Fibroblast of gingiva (primary cell): ENCODE measurements around the gene ATL1.
A peak's percentile ranks its signal among the peaks of the same experiment; 100 is the strongest.
"Not testable (repeated sequence)": the region's sequence is repeated elsewhere in the genome, so short reads cannot be mapped to it uniquely, and the experiment has no call there.

Experiments used
- DNase-seq: peaks from one replicate; pipeline ENCODE4 v3.0.0-alpha.2; 2011; ENCODE audit warnings: low read depth

ATL1 gene

GRCh38 chr14:50534997-50535396 lies 24.9 kb upstream of the ATL1 start:
- no peak for DNase-seq

- DNase-seq: not testable (repeated sequence)
Measured at GRCh38 chr14:50538034-50538433, 21.9 kb upstream of the ATL1 start.

- DNase-seq: no peak
Measured at GRCh38 chr14:50539051-50539450, 20.9 kb upstream of the ATL1 start.

DNA sequence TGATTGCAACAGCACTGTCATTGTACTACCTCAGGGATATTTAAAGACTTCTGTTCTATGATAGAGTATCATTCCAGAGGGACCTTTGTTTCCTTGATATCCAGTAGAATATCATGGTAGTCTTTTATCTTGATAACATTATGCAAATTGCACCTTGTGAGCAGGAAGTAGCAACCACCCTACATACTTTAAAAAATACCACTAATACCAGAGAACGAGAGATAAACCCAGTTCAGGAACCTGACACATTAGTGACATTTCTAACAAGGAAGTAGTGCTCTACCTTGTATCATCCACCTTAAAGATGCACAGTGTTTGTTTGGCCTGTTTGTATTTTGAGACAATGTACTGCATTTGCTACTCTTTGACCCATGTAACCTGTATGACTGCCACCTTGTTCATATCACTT lies 18.8 kb upstream of the ATL1 start:
- no peak for DNase-seq

DNA sequence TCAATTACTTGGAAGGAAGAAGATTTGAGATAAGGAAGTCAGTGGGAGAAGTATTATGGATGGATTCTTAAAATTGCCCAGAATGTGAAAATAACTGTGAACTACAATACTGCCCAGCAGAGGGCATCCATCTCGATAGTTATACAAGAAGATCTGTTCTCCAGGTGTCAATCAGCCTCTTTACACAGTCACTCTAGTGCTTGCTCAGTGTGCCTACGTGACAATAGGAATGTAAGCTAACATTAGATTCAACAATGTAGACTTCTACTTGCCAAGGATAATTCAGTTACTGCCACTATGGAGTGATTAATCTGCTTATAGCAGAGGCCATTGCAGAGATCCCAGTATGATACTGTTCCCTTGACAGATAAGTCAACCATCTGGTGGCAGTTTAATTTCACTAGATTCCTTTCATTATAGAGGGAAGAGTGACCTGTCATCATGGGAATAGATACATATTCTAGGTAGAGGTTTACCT lies 17.0 kb upstream of the ATL1 start:
- DNase-seq: peak; percentile 31

DNA sequence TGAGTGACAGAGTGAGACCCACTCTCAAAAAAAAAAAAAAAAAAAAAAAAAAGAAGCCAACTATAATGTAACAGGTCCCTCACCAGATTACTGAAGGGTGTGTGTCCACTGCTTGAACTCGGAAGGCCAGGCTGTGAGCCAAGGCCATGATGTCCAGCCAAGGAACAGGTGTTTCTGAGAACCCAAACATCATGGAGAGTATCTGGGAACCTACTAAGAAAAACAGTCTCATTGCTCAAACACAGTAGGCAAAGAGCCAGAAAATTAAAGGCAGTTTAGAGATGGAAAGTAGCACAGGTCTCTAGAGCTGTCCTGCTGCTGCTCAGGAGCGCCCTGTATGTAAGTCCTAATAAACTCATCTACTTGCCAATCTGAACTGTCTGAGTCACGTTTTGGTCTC lies 15.0 kb upstream of the ATL1 start:
- DNase-seq: no peak

DNA sequence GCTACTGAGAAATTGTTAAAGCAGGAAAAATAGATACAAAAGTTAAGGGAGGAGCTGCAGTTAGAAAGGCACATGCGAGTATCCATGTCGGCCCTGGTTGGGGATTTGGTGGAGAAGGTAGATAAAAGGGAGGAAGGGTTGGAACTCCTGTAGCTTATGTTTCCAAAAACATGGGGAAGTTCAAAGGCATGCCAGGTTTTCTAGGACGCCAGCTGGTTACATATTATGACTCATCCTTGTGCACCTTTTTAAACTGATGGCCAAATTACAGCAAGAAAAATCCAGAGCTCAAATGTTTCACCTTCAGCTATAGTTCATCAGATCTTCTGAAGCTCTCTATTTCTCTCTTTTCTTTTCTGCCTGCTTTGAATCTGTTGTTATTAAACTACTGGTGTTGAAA lies 14.3 kb upstream of the ATL1 start:
- DNase-seq: no peak

DNA sequence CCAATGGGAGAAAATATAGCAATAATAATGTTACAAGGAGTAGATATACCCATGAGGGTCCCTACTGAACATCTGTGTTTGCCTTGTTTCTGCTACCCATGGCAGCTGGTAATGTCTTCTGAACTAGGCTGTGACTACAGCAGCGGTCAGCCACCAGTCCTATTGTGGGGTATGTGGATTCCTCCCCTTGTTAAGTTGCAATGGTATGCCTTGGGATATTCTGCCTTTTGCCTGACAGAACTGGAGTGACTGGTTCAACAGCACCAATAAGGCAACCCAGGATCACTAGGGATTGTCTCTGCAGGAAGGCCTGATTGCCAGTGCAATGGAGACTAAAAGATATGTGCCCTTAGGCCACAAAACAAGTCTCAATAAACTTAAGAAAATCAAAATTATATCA lies 9.7 kb upstream of the ATL1 start:
- DNase-seq: no peak

DNA sequence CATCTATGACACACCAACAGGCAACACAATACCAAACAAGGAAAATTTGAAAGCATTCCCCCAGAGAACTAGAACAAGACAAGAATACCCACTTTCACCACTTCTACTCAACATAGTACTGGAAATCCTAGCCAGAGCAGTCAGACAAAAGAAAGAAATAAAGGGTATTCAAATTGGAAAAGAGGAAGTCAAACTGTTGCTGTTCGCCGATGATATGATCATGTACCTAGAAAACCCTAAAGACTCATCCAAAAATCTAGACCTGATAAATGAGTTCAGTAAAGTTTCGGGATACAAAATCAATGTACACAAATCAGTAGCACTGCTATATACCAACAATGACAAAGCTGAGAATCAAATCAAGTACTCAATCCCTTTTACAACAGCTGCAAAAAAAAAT lies 8.1 kb upstream of the ATL1 start:
- no peak for DNase-seq

DNA sequence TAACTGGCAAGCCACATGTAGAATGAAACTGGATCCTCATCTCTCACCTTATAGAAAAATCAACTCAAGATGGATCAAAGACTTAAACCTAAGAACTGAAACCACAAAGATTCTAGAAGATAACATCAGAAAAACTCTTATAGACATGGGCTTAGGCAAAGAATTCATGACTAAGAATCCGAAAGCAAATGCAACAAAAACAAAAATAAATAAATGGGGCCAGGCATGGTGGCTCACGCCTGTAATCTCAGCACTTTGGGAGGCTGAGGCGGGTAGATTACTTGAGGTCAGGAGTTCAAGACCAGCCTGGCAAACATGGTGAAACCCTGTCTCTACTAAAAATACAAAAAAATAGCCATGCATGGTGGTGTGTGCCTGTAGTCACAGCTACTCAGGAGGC lies 7.1 kb upstream of the ATL1 start:
- DNase-seq: not testable (repeated sequence)

DNA sequence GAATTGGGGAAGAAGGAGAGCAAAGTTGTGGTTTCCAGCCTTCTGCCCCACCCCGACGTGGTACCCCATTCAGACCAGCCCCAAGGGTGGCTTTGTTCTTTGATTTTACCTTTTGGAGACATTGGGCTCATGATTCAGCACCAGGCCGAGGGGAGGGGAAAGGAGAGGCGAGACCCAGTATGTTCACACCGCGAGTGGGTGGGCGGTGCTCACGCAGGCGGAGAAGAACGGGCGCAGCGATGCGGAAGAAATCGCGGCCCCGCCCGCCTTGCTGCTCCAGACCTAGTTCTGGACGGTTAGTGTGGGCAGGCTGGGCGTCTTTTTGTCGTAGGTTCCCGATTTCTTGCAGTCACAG lies 963 bp downstream of the ATL1 start:
- DNase-seq: peak; percentile 66

DNA sequence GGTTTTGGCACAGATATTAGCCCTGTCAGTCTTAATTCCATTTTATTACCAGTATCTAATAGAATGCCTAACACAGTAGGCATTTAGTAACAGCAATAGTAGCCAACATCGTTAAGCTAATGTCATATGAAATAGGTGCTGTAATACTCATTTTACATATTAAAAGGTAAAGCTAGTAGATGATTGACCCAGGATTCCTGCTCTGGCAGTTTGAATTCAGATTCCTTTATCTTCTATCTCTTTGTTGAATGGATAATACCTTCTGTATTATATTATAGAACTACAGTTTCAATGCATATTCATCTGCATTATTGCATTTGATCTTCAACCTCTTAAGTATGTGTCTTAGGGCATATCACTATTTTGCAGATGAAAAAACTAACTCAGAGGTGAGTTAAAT lies 2.9 kb downstream of the ATL1 start:
- no peak for DNase-seq

GRCh38 chr14:50569714-50570274 lies 9.8 kb downstream of the ATL1 start:
- no peak for DNase-seq

GRCh38 chr14:50573862-50574261 lies 13.9 kb downstream of the ATL1 start:
- no peak for DNase-seq

DNA sequence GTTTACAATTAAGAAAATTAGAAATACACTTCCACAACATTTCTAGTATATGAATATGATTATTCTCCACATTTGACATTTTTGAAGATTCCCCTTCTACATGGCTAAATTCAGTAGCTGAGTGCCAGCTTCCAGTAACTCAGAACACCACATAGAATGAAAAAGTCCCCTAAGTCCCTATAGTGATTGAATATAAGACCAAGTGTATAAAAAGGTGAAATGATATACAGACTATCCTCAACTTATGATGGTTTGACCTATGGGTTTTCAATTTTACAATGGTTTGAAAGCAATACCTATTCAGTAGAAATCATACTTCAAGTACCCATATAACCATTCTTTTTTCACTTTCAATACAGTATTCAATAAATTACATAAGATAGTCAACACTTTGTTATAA lies 15.8 kb downstream of the ATL1 start:
- no peak for DNase-seq

DNA sequence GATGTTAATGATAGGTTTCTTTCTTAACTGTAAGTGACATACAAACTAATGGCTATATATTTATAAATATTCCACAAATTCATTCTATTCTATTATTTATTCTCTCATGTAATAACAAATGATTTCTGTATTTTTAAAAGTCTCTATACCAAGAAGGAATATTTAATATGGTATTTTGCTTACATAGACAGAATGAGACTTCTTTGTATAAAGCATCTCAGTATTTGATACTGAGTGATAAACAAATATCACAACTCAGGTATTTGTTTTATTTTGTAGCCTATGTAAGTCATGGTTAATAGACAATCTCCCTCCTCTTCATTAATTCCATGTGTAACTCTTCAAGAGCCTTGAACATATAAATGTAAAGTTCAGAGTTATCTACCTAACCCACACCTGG lies 18.0 kb downstream of the ATL1 start:
- DNase-seq: no peak

DNA sequence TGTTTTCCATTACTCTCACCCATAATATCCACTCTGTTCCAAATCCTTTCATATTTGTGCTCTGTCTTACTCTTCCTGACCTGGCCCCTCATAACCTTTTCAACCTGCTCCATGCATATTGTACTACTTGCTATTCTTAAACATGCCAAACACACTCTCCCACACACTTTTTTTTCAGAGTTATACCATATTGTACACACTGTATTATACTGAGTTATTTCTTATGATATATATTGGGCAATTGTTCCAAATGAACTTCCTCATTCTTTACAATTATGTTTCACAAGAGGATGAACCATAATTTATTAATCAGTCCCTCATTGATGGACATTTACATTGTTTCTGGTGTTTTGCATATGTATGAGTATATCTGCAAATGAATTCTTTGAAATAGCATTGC lies 18.5 kb downstream of the ATL1 start:
- no peak for DNase-seq

GRCh38 chr14:50590464-50590863 lies 30.5 kb downstream of the ATL1 start:
- no peak for DNase-seq

DNA sequence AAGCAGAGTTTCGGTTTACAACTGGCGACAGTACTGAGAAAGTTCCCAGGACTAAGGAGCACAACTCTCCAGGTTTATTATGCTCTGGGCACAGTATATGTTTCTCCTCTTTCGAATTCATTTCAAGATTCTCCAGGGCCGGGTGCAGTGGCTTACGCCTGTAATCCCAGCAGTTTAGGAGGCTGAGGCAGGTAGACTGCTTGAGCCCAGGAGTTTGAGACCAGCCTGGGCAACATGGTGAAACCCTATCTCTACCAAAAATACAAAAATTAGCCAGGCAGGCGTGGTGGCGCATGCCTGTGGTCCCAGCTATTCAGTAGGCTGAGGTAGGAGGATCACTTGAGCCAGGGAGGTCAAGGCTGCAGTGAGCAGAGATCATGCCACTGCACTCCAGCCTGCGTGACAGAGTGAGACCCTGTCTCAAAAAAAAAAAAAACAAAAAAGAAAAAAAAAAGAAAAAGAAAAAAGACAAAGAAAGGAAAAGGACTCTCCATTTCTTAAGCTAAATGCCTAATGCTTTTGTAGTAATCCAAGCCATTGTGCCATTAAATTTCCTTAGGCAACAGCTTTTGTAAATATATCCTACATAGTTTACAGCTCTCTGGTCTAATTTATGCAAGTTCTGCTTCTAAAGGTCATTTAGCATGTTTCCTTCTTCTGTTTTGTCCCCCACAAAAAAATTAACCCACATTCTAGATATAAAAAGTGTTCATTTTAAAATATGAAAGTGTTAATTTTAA lies 34.8 kb downstream of the ATL1 start:
- no peak for DNase-seq

- DNase-seq: no peak
Measured at GRCh38 chr14:50598765-50599164, 38.8 kb downstream of the ATL1 start.

GRCh38 chr14:50599700-50600444 lies 39.9 kb downstream of the ATL1 start:
- peak; percentile 38 for DNase-seq

GRCh38 chr14:50600849-50601248 lies 40.9 kb downstream of the ATL1 start:
- peak; percentile 40 for DNase-seq

- DNase-seq: peak; percentile 5
Measured at GRCh38 chr14:50601394-50601793, 41.4 kb downstream of the ATL1 start.
